Bronchial epithelial cell (primary cell): ENCODE data around the gene TOB1. TPM values are rescaled to one million over a fixed set of nuclear protein-coding genes. Genes with fewer than 3 reads are reported as not detected.
A peak's percentile ranks its signal among the peaks of the same experiment; 100 is the strongest.

ENCODE experiments used
- DNase-seq: peaks from one replicate; pipeline ENCODE4 v3.0.0-alpha.2; 2010; ENCODE audit warnings: low read depth
- FAIRE-seq: peaks from 2 replicates; lab custom pipeline; 2011; peaks lifted over from hg19 to GRCh38; lab: Jason Lieb, UNC
- H3K27me3 ChIP-seq: 2 replicates; pipeline ENCODE4 v1.5.1; 2011; ENCODE audit warnings: low read length; ENCODE audit not compliant: control insufficient read depth, insufficient read depth
- H3K36me3 ChIP-seq: 2 replicates; pipeline ENCODE4 v1.5.1; 2011; ENCODE audit warnings: low read length; ENCODE audit not compliant: control insufficient read depth, insufficient read depth
- H3K4me3 ChIP-seq: 2 replicates; pipeline ENCODE4 v1.5.1; 2011; ENCODE audit warnings: mild to moderate bottlenecking, low read depth, low read length, control low read depth
- total RNA-seq: library from RNA; depleted of rRNA; stranded (reverse); fragments of >200 nt; gene quantifications from 2 replicates; pipeline ENCODE4 v1.2.1, GENCODE V29; 2014
- TF ChIP-seq, protein P1 (sequence below): IDR thresholded peaks from 2 replicates; pipeline ENCODE4 v1.5.1; 2011; ENCODE audit warnings: mild to moderate bottlenecking, moderate library complexity, low read length, control low read depth, inconsistent platforms; ENCODE audit not compliant: insufficient read depth, severe bottlenecking

TOB1 gene
- total RNA-seq, 1 donor from 2014 or later = 11.6 TPM

- H3K27me3 ChIP-seq = no peaks in the 10 kb centered on the region
- no peaks in the 10 kb centered on the region for H3K36me3 ChIP-seq
- FAIRE-seq = no peak
- DNase-seq = no peak
- H3K4me3 ChIP-seq = no peak overlapping the region
- TF ChIP-seq, protein P1, sequence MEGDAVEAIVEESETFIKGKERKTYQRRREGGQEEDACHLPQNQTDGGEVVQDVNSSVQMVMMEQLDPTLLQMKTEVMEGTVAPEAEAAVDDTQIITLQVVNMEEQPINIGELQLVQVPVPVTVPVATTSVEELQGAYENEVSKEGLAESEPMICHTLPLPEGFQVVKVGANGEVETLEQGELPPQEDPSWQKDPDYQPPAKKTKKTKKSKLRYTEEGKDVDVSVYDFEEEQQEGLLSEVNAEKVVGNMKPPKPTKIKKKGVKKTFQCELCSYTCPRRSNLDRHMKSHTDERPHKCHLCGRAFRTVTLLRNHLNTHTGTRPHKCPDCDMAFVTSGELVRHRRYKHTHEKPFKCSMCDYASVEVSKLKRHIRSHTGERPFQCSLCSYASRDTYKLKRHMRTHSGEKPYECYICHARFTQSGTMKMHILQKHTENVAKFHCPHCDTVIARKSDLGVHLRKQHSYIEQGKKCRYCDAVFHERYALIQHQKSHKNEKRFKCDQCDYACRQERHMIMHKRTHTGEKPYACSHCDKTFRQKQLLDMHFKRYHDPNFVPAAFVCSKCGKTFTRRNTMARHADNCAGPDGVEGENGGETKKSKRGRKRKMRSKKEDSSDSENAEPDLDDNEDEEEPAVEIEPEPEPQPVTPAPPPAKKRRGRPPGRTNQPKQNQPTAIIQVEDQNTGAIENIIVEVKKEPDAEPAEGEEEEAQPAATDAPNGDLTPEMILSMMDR = no peak
Measured at GRCh38 chr17:50892101-50892776, 26.1 kb upstream of the TOB1 start.

GRCh38 chr17:50891577-50891989, 25.4 kb upstream of the TOB1 start:
- FAIRE-seq = no peak

GRCh38 chr17:50890675-50891516, 24.7 kb upstream of the TOB1 start:
- Histone ChIP-seq H3K27me3 (no peaks in the 10 kb centered on the region), H3K36me3 (no peaks in the 10 kb centered on the region), H3K4me3 (no peak overlapping the region)
- DNase-seq (peak; percentile 65), FAIRE-seq (no peak)
- TF ChIP-seq, protein P1 = no peak

More at GRCh38 chr17:50891577-50891989, 25.4 kb upstream of the TOB1 start:
- TF ChIP-seq, protein P1 = no peak
- Histone ChIP-seq H3K36me3 (no peaks in the 10 kb centered on the region), H3K4me3 (no peak overlapping the region), H3K27me3 (no peaks in the 10 kb centered on the region)
- DNase-seq = no peak

- Histone ChIP-seq H3K27me3 (no peaks in the 10 kb centered on the region), H3K4me3 (no peak overlapping the region), H3K36me3 (no peaks in the 10 kb centered on the region)
- TF ChIP-seq, protein P1 = no peak
- DNase-seq (no peak), FAIRE-seq (no peak)
Measured at GRCh38 chr17:50889528-50890118, 23.5 kb upstream of the TOB1 start.

GRCh38 chr17:50887705-50888245, 21.6 kb upstream of the TOB1 start:
- DNase-seq (no peak), FAIRE-seq (no peak)
- H3K4me3 ChIP-seq = no peak overlapping the region
- H3K27me3 ChIP-seq = no peaks in the 10 kb centered on the region
- TF ChIP-seq, protein P1 = no peak
- no peaks in the 10 kb centered on the region for H3K36me3 ChIP-seq
